GM19025 (cell line): ENCODE data around the gene DEFB128.
"Not testable (repeated sequence)": the region's sequence is repeated elsewhere in the genome, so short reads cannot be mapped to it uniquely, and the experiment has no call there.

Experiments used
- ATAC-seq: cut with Tn5 transposase; IDR thresholded peaks from one replicate; pipeline ENCODE4 v1.9.1; 2021; ENCODE audit warnings: mild to moderate bottlenecking, low read depth, moderate library complexity; ENCODE audit not compliant: unreplicated experiment

The DEFB128 gene

DNA sequence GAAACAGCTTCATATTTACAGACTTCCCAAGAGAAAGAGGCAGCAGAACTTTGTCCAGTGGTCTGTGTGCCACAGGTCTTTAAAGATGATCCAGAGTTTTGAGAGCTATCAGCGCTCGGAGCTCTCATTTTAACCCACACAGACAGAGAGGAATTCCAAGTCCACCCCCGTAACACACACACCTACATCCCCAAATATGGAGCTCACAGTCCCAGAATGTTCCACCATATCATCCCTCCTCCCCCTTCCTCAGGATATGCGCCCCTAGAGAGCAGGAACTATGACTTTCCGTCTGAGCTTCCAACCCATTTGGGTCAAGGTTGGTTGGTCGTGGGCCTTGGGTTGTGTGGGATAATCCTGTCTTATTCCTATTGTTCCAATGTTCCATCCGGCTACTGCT is at the start of gene DEFB128:
TSS of gene DEFB128 (minus strand) at position 101 of the 400 bp plus-strand sequence. CDS start at position 13, 88 bp downstream.
- no peak for ATAC-seq

DNA sequence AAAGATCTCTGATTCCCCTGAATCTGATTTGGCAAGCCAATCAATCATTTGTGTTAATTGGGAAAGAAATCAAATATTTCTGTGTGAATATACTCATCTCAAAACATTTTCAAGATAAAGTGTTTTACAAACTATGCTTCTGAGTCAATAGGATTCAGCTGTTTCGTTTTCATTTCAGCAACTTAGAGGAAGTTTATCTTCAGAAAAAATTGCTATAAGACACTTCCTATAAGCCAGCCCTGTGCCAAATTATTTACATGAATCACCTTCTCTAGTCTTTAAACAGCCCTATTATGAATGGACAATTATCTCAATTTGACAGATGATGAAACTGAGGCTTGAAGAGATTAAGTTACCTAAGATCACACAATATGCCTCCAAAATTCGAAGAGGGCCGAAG is 48.4 kb upstream of the DEFB128 start:
- no peak for ATAC-seq

DNA sequence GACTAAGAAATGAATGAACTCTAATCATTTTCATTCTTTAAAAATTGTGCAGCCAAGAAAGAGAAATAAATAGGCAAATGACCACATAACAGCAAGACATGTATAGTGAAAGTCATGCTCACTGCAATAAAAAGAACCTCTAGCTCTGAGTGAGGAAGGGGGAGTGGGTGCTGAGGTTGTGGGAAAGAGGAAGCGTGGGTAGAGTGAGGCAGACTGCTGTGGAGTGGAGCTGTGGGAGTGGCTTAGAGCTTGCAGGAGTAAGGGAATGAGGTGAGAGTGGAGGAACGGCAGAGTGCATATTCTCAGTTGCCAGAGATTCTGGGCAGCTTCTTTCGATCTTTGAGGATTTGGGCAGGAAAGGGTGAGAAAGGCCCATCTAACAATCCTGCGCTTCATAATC is 48.0 kb upstream of the DEFB128 start:
- no peak for ATAC-seq

DNA sequence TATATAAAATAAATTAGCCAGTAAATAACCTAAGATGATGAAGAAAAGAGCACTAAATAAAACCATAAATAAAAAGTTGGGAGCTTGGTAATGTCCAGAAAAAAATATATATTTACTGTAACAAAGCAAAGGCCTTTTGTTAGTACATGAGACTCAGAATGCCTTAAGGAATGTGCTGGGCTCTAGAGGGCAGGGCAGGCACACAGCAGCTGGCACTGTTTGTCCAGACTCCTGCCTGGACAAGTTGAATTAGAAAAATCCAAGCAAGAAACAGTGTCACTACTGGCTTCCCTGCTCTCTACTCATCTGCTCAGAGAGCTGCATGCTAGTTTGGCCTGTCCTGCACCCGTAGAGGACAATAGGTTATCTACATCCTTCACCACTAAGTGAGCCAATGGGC is 46.4 kb upstream of the DEFB128 start:
- no peak for ATAC-seq

DNA sequence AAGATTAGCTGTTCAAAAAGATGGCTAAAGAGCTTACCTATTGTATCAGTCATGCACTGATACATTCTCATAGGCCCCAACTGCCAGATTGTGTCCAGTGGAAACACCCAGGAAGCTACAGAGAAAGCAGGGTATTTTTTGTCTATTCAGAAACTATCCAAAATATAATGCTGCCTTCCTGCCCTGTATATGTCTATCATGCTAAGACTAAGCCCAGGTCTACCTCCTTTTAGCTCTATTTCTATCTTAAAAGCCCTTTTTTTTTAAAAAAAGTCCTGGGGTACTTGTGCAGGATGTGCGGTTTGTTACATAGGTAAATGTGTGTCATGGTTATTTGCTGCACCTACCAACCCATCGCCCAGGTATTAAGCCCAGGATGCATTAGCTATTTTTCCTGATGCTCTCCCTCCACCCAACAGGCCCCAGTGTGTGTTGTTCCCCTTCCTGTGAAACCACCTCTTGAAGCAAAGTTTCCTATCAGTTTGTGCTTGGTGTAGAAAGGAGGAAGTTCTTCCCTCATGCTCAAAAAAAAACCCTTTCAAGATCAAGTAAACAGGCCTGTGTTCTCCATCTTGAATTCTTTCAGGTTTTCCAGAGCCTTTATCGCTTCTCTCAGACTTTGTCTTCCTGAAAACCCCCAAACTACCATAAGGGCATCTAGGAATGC is 38.1 kb upstream of the DEFB128 start:
- no peak for ATAC-seq

DNA sequence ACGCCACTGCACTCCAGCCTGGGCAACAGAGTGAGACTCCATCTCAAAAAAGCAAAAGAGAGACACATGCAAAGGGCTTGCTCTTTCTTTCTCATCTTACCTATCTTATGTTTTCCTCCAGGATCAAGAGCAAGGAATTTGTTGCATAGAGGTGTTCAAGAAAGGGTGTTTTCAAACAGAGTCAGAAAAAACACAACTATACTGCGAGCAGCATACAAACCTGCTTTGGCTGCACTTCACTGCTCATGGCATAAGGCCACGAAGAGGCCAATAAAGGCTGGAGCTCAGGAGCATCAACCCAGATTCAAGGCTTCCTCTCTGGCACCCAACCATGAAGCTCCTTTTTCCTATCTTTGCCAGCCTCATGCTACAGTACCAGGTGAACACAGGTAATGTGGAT is 37.4 kb upstream of the DEFB128 start, which contains the start of gene DEFB129:
TSS of gene DEFB129 (plus strand) at position 301 of the 400 bp plus-strand sequence. CDS start at position 332, 31 bp downstream.
- ATAC-seq: no peak

DNA sequence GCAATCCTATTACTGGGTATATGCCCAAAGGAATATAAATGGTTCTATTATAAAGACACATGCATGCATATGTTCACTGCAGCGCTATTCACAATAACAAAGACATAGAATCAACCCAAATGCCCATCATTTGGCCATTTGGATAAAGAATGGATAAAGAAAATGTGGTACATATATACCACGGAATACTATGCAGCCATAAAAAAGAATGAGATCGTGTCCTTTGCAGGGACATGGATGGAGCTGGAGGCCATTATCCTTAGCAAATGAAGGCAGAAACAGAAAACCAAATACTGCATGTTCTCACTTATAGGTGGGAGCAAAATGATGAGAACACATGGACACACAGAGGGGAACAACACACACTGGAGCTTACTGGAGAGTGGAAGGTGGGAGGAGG is 36.4 kb upstream of the DEFB128 start:
- not testable (repeated sequence) for ATAC-seq

DNA sequence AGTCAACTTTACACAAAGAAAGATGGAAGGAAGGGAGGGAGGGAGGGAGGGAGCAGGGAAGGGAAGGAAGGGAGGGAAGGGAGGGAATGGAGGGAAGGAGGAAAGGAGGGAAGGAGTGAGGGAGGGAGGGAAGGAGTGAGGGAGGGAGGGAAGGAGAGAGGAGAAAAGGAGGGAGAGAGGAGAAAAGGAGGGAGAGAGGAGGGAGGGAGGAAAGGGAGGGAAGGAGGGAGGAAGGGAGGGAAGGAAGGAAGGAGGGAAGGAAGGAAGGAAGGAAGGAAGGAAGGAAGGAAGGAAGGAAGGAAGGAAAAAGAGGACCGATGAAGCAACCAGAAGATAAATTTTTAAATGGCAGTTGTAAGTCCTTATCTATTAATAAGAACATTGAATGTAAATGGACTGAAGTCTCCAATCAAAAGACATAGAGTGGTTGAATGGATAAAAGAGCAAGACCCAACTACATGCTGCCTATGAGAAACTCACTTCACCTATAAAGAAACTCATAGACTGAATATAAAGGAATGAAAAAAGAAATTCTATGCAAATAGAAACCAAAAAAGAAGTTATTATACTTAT is 31.8 kb upstream of the DEFB128 start:
- no peak for ATAC-seq

DNA sequence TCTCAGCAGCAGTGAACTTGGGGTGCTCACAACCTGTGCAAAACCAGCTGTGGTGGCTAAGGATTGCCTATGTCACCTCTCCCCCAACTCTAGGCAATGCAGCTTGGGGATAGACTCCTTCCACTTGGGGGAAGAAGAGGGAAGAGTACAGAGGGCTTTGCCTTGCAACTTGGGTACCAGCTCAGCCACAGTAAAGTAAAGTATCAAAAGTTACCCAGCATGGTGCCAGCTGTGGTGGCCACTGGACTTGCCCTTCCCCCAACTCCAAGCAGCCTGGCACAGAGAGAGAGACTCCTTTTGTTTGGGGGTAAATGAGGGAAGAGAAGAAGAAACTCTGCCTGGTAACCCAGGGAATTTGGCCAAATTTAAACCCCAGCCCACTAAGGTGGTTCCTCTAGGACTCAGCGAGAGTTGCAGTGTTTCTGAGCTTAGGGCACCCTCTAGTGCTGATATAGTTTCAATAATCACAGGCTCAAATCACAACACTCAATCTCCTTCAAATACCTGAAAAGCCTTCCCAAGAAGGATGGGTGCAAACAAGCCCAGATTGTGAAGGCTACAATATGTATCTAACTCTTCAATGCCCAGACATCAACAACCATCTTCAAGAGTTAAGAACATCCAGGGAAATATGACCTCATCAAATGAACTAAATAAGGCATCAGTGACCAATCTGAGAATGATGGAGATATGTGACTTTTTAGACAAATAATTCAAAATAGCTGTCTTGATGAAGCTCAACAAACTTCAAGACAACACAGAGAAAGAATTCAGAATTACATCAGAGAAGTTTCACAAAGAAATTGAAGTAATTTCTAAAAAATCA is 30.0 kb upstream of the DEFB128 start:
- ATAC-seq: no peak

DNA sequence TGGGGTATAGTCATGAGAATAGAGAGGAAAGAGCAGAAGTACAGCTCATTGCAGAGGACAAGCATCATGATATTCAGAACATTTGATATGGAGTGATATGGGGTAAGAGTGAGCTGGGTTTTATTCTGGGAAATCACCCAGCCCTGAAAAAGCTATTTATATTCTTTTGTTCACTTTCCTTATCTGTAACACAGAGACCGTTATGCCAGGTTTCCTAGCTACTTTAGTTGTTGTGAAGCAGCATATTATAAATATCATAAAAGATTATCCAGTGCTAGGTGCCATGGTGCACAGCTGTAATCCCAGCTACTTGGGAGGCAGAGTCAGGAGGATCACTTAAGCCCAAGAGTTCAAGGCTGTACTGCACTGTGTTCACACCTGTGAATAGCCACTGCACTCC is 27.8 kb upstream of the DEFB128 start:
- no peak for ATAC-seq

DNA sequence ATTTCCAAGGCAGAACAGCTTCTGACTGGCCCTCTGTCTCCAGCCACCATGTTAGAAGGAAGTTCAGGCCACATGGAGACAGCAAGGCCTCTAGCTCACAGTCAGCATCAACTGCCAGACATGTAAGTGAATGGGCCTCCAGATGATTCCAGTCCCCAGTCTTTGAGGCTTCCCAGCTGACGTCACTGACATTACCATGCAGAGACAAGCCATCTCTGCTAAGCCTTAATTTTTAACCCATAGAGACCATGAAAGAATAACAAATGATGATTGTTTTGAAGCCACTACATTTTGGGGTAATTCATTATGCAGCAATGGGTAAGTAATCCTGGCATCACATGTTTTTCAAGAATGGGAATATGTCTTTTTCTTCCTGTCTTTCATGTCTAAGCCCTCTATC is 26.3 kb upstream of the DEFB128 start:
- no peak for ATAC-seq

DNA sequence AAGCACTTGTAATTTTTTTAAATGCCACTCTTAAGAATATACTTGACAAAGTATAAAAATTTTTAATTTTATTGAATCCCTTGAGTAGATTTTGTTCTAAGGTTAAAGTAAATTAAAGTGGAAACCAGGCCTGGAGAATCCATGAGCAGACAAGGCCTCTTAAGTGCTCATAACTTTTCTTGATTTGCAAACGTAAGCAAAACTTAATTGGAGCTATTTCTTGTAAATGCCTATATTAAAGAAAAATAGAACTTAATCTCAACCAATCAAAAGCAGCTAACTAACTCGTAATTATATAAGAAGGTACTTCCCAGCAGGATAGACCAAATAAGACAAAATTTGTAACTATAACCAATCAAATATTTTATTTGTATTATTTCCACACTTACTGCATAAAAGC is 24.9 kb upstream of the DEFB128 start:
- ATAC-seq: no peak

DNA sequence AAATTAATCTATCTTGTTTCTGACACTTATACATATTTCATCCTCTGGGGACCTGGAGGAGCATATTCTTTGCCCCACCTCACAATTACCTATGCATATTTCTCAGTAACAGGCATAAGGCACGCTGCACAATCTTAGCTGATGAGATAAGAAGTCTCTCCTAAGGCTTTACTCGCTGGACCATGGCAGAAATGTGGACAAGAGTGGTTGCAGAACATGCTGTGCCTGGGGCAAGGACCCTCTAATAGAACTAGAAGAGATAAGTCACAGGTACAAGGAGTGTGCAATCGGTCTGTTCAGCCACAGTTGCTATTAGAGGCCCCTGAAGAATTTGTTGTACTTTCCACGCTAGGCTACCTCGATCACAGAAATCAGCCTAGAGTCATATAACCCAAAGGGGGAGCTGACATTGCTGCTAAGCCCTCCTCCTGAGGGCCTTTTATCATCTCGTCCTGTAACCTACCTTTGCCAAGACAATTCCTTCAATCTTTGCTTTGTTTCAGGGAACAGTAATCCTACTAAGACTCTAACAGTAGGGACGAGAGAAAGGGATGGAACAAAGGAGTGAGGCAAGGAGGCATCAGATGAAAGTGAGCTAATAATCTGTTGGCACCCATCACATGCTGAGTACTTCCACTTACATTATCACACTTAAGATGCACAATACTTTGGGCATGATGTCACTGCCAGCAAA is 21.4 kb upstream of the DEFB128 start:
- no peak for ATAC-seq

DNA sequence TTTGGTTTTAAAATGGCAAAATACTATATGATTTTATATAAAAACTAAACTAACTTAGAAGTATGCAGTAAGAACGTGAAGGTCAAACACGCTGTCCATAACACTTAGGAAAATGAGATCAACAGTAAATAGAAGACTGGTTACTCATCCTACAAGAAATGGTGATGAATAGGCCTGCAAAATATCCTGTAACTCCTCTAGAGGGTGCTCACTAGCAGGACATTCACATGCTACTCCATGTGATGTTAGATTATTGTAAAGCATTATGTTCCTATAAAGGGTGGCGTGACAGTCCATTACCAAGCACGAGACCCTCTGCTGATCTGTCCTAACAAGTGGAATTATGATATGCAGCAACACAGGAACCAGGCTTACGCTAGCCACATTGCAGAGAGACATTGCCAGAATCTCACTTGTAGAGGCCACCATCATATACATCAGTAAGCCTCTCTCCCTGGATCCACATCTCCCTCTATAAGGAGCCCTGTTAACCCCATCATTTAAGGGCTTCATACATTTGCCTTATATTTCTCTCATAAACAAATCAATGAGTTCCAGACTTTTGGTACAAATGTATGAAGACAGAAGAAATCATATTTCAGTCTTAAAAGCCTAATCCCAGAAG is 19.5 kb upstream of the DEFB128 start:
- ATAC-seq: no peak

DNA sequence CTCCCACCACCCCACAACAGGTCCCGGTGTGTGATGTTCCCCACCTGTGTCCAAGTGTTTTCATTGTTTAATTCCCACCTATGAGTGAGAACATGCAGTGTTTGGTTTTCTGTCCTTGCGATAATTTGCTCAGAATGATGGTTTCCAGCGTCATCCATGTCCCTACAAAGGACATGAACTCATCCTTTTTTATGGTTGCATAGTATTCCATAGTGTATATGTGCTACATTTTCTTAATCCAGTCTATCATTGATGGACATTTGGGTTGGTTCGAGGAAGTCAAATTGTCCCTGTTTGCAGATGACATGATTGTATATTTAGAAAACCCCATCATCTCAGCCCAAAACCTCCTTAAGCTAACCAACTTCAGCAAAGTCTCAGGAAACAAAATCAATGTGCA is 14.1 kb upstream of the DEFB128 start:
- ATAC-seq: not testable (repeated sequence)

DNA sequence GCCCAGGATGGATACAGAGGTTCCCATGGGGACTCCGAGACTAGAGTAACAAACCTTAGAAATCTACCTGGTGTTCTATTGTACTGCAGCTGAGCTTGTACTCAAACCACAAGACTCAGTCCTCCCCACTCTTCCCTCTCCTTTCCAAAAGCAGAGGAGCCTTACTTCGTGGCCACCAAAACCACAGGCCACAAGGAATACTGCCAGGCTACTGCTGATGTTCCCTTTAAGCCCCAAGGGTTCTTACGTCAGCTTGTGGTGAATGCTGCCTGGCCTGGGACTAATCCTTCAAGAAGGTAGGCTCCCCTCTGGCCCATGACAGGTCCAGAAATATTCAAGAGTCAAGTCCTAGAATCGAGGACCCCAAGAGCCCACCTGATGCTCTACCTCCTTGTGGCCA is 10.5 kb upstream of the DEFB128 start:
- ATAC-seq: no peak

DNA sequence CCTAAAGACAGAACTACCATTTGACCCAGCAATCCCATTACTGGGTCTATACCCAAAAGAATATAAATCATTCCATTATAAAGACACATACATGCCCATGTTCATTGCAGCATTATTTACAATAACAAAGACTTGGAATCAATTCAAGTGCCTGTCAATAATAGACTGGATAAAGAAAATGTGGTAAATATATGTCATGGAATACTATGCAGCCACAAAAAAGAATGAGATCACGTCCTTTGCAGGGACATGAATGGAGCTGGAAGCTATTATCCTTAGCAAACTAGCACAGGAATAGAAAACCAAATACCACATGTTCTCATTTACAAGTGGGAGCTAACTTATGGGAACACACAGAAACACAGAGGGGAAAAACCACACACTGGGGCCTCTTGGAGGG is 8.7 kb upstream of the DEFB128 start:
- no peak for ATAC-seq

DNA sequence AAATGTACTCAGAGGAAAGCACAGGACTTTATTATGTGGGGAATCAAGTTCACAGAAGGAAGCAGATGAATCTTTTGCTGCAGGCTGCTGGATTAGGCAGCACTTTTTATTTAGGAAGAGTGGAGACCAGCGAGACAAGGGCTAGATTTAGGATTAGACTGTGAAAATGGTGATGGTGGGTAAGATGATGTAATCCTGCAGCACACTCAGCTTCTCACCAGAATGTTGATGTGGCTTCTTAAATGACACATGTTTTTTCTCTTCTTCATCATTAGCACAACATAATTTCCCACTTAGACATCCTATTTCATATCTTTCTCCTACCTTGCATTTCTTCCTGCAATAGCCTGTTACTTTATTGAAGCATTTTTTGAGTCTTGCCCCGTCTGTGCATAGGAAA is 1.8 kb downstream of the DEFB128 start:
- ATAC-seq: no peak

DNA sequence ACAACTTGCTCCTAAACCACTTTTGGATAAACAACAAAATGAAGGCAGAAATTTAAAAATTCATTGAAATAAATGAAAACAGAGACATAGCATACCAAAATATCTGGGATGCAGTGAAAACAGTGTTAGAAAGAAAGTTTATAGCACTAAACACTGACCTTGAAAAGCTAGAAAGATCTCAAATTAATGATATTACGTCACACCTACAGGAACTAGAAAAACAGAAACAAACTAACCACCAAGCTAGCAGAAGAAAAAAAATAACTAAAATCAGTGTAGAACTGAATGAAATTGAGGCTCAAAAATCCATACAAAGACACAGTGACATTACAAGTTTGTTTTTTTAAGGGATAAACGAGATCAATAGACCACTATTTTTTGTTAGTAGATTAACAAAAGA is 5.2 kb downstream of the DEFB128 start:
- no peak for ATAC-seq

DNA sequence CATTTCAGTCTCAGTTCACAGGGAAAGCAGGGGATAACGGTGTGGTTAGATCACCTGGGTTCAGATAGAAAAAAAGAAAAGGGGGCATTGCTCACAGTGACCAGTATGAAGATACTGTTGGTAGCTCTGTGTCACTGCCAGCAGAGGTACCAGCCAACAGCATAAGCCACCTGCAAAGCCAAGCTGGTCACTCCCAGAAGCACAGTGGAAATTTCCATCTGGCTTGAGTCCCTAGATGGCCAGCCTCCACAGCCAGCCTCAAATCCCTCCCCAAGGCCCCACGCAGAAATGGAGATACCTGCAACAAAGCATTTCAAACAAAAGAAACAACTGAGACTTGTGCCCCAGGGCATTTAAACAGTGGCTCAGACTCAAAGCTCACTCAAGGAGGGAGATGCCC is 20.6 kb downstream of the DEFB128 start:
- no peak for ATAC-seq

DNA sequence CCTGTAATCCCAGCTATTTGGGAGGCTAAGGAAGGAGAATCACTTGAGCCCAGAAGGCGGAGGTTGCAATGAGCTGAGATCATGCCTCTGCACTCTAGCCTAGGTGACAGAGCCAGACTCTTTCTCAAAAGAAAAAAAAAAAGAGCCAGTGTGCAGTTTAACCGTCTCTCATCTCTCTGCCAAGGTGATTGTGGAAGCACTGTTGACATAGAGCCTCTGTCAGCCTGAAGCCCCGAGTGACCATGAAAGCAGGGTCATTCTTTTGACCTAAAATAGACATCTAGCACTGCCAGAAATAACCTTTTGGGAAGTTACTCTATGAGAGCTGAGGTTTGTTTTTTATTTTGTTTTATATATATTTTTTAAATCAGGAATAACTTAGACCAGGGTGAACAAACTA is 24.9 kb downstream of the DEFB128 start:
- ATAC-seq: no peak
